ENCODE results near the gene ANKS3. TPM values are rescaled to one million over a fixed set of nuclear protein-coding genes. Genes with fewer than 3 reads are reported as not detected.
"Not testable (repeated sequence)": the region's sequence is repeated elsewhere in the genome, so short reads cannot be mapped to it uniquely, and the experiment has no call there.

The ANKS3 gene
- total and polyA plus RNA-seq, 9 donors, result 6.7 to 37.4 (median 29.6) TPM

DNA sequence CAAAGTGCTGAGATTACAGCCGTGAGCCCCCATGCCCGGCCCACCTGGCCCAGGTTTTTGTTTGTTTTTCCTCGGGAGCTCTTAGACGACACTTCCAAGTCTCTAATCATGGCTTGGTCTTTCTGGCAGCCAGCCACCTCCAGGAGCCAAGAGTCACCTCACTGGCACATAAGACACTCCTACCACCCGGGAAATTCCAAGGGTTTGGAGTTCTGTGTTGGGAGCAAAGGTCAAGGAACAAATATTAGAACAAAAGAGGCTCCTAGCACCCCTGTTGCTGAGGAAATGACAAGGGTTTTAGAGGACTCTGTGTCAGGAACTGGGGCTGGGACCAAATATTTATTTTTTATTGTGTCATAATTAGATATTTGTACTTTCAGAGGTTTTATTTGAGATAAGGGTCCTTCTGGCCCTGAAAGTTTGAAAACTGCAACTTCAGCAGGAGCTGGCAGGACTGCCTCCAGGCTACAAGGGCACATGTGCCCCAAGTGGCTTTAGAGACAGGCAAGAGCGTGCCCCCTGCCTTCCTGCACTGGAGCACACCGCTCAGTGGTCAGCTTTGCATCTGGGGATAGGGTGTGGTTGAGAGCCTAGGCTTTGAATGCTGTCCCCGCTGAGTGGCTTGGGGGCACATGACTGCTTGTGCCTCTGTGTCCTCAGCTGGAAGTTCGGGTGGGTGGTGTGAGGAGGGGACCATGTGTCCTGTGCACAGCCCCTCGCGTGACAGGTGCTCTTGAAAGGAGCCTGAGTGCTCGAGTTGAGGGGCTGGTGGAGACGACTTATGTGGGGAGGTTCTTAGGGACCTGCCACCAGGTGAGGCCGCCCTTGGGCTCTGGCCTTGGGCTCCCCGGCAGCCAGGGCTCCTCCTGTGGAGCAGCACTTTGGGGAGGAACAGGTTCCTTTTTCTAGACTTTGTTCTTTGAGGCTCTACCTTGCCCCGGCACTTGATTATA is 79.8 kb downstream of the ANKS3 start:
- TF ChIP-seq EP300 (IDR thresholded peaks at IDR 0.05) (no peak), POLR2A (IDR thresholded peaks at IDR 0.05) (no peak)
- TF ChIP-seq, protein P1, sequence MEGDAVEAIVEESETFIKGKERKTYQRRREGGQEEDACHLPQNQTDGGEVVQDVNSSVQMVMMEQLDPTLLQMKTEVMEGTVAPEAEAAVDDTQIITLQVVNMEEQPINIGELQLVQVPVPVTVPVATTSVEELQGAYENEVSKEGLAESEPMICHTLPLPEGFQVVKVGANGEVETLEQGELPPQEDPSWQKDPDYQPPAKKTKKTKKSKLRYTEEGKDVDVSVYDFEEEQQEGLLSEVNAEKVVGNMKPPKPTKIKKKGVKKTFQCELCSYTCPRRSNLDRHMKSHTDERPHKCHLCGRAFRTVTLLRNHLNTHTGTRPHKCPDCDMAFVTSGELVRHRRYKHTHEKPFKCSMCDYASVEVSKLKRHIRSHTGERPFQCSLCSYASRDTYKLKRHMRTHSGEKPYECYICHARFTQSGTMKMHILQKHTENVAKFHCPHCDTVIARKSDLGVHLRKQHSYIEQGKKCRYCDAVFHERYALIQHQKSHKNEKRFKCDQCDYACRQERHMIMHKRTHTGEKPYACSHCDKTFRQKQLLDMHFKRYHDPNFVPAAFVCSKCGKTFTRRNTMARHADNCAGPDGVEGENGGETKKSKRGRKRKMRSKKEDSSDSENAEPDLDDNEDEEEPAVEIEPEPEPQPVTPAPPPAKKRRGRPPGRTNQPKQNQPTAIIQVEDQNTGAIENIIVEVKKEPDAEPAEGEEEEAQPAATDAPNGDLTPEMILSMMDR (IDR thresholded peaks at IDR 0.05), result no peak
- DNase-seq, result no peak
- intact Hi-C loops (cut with DNase I), result no loop called here
- no peaks in the 10 kb centered on the region for H3K27me3 ChIP-seq
- H3K4me3 ChIP-seq, result no peak overlapping the region
- H3K9me3 ChIP-seq, result no peaks in the 10 kb centered on the region
- no peak overlapping the region for H3K27ac ChIP-seq
- no peaks in the 10 kb centered on the region for H3K36me3 ChIP-seq
- no peaks in the 10 kb centered on the region for H3K4me1 ChIP-seq (ENCODE audit: insufficient read depth)
- WGBS, 3 donors, result 69 to 81% (median 72%) methylated on average over 16 of the region's 16 CpGs

DNA sequence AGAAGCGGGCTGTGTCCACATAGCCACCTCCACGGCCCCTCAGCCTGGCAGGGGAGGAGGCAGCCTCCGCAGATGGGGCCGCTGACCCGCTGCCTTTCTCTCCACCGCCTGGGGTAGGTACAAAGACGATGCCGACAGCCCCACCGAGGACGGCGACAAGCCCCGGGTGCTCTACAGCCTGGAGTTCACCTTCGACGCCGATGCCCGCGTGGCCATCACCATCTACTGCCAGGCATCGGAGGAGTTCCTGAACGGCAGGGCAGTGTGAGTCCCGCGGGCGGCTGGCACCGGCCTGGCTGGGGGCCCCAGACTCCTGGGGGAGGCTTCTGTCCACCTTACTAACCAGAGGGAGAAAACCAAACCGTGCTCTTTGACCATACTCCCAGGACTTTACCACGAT is 81.5 kb downstream of the ANKS3 start:
- Histone ChIP-seq H3K27me3 (no peaks in the 10 kb centered on the region), H3K9me3 (no peaks in the 10 kb centered on the region), H3K4me1 (ENCODE audit: insufficient read depth) (no peaks in the 10 kb centered on the region), H3K27ac (no peak overlapping the region), H3K4me3 (no peak overlapping the region), H3K36me3 (no peaks in the 10 kb centered on the region)
- TF ChIP-seq POLR2A (IDR thresholded peaks at IDR 0.05), result no peak
- TF ChIP-seq, protein P1 (IDR thresholded peaks at IDR 0.05), result no peak
- TF ChIP-seq EP300 (IDR thresholded peaks at IDR 0.05), result no peak
- intact Hi-C loops (cut with DNase I), result no loop called here
- 88 to 92% (median 91%) methylated on average over 25 of the region's 25 CpGs for WGBS, 3 donors
- no peak for DNase-seq

DNA sequence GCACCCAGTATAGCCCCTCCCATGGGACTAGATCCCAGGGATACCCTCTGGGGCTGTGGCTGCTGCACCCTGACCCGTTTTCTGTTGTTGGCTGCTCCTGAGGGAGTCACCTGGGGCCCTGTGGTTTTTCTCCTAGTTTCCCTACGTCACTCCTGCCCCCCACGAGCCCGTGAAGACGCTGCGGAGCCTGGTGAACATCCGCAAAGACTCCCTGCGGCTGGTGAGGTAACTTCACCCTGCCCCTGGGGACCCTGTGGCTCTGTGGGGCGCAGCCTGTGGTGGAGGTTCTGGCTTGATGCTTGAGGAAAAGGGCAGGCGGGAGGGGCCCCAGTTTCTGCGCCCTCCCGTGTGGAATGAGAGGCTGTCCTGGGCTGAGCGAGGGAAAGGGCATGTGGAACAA is 82.2 kb downstream of the ANKS3 start:
- no peak for TF ChIP-seq POLR2A (IDR thresholded peaks at IDR 0.05)
- TF ChIP-seq, protein P1 (IDR thresholded peaks at IDR 0.05), result no peak
- no peak for TF ChIP-seq EP300 (IDR thresholded peaks at IDR 0.05)
- Histone ChIP-seq H3K9me3 (no peaks in the 10 kb centered on the region), H3K4me3 (no peak overlapping the region), H3K36me3 (no peaks in the 10 kb centered on the region), H3K4me1 (ENCODE audit: insufficient read depth) (no peaks in the 10 kb centered on the region), H3K27ac (no peak overlapping the region), H3K27me3 (no peaks in the 10 kb centered on the region)
- intact Hi-C loops (cut with DNase I), result no loop called here
- DNase-seq, result no peak
- 89 to 94% (median 92%) methylated on average over 13 of the region's 13 CpGs for WGBS, 3 donors

DNA sequence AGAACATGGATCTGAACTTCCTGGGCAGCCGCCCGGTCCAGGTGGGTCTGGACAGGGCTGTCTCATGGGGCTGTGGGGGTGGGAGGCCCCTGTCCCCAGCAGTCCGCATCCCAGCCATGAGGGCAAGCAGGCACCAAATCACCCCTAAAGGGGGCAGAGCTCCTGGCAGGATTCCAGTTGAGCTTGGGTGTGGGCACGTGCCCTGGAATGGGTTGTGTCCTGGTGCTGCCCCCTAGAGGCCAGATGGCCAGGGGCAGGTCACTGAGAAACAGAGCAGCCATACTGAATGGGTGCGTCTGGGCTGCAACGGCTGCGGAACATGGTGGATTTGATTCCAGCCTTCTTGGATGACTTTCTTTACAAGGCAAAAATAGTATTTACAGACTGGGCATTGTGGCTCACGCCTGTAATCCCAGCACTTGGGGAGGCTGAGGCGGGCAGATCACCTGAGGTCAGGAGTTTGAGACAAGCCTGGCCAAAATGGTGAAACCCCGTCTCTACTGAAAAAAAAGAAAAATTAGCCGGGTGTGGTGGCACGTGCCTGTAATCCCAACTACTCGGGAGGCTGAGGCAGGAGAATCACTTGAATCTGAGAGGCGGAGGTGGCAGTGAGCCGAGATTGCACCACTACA is 83.5 kb downstream of the ANKS3 start:
- H3K36me3 ChIP-seq; H3K27me3 ChIP-seq; H3K4me3 ChIP-seq; H3K4me1 ChIP-seq (ENCODE audit: insufficient read depth); H3K9me3 ChIP-seq; H3K27ac ChIP-seq; intact Hi-C loops (cut with DNase I): not testable (repeated sequence)
- 87% methylated on average over 15 of the region's 15 CpGs for WGBS, 3 donors
- TF ChIP-seq, protein P1 (IDR thresholded peaks at IDR 0.05), result peak in 1 of 3 donors; percentile 20
- DNase-seq, result peak in 3 of 5 donors; percentile 45 to 66 (median 53)
